ENCODE results near the gene CACTIN. TPM values are rescaled to one million over a fixed set of nuclear protein-coding genes. Genes with fewer than 3 reads are reported as not detected.

CACTIN gene
- total and polyA plus RNA-seq, 2 of the 8 experiments (the other 6 are each of a cell fraction or from before 2014, with no cell fraction given): 25.8 to 29.9 TPM

GRCh38 chr19:3653865-3654513 lies 27.4 kb upstream of the CACTIN start:
- no peaks in the 10 kb centered on the region for H3K23me2 ChIP-seq (ENCODE audit: low read depth, low read length)
- H4K8ac ChIP-seq (ENCODE audit: extremely low read depth, insufficient read depth, low read length): no peak overlapping the region
- no peak overlapping the region for H3K27ac ChIP-seq (ENCODE audit: low read depth, low read length)
- CTCF ChIA-PET (ENCODE audit: partially characterized antibody): interaction anchor here (0.6 to 3.9 kb wide), 19 partner anchors 8 to 227 kb away, joined by 3 to 25 read pairs (median 4); partner anchors contain the start of genes MFSD12 and TEKTIP1
- no peak overlapping the region for H4K91ac ChIP-seq (replicated peaks; ENCODE audit: insufficient read length, low read length)
- no peak overlapping the region for H3K4ac ChIP-seq (replicated peaks; ENCODE audit: insufficient read length, low read depth, low read length)
- no peak for FAIRE-seq
- no peak overlapping the region for H3K4me2 ChIP-seq (ENCODE audit: insufficient read depth in 1 of 2, low read depth in 2 of 2, low read length in 2 of 2)
- H2BK12ac ChIP-seq (ENCODE audit: low read depth, low read length): no peak overlapping the region
- no peak overlapping the region for H3K56ac ChIP-seq (replicated peaks; ENCODE audit: insufficient read length, low read depth, low read length)
- H3K23ac ChIP-seq (ENCODE audit: insufficient read length): no peak overlapping the region
- no peak for TF ChIP-seq MAX (IDR thresholded peaks at IDR 0.05)
- TF ChIP-seq SUZ12 (IDR thresholded peaks at IDR 0.05; ENCODE audit: low read length): no peak
- peak; percentile 28 to 41; a peak in 3 of 4 replicates for TF ChIP-seq RAD21 (IDR thresholded peaks at IDR 0.05 in 1 of 2, conservative IDR thresholded peaks at IDR 0.05 in 1 of 2; ENCODE audit: low read depth in 2 of 2, low read length in 2 of 2)
- TF ChIP-seq CTCF (IDR thresholded peaks at IDR 0.05; ENCODE audit: control extremely low read depth in 1 of 3, insufficient read depth in 1 of 3, low read depth in 1 of 3, low read length in 3 of 3): peak; percentile 26 to 50 (median 38)
- TF ChIP-seq POU5F1 (IDR thresholded peaks at IDR 0.05; ENCODE audit: low read depth, low read length): no peak
- POLR2A ChIA-PET (ENCODE audit: partially characterized antibody): interaction anchor here (0.6 kb wide), 3 partner anchors 18 to 133 kb away, joined by 3 to 4 read pairs (median 4); no protein-coding TSS in a partner anchor
- H2BK20ac ChIP-seq (ENCODE audit: low read length): no peak overlapping the region
- no peak overlapping the region for H4K5ac ChIP-seq (ENCODE audit: insufficient read length, low read depth, low read length)
- whole genome bisulfite sequencing, 2 experiments (ENCODE audit: extremely low coverage in 1 of 2, insufficient coverage in 1 of 2, insufficient read length in 1 of 2, insufficient replicate concordance in 2 of 2, low coverage in 1 of 2, low lambda C conversion rate in 2 of 2, missing lambda C conversion rate in 1 of 2): 93% methylated on average over 20 of the region's 20 CpGs; no CpG with 5 or more reads in 1 of the 2 experiments
- no peaks in the 10 kb centered on the region for H3K79me2 ChIP-seq (ENCODE audit: control insufficient read depth in 1 of 2, insufficient read depth in 2 of 2, low read length in 2 of 2)
- no peak overlapping the region for H2BK5ac ChIP-seq (ENCODE audit: low read depth, low read length)
- no peak overlapping the region for H3K18ac ChIP-seq (ENCODE audit: extremely low read depth, low read length)
- no peaks in the 10 kb centered on the region for H3K9me3 ChIP-seq (ENCODE audit: insufficient read depth in 2 of 2, low read depth in 1 of 2, low read length in 1 of 2)
- no peak overlapping the region for H2AK5ac ChIP-seq (ENCODE audit: low read depth, low read length)
- H2AFZ ChIP-seq (ENCODE audit: low read length): no peak overlapping the region
- no peak overlapping the region for H3K14ac ChIP-seq (ENCODE audit: insufficient read length)
- peaks cover 3 to 16% of the 10 kb centered on the region in 2 experiments for H4K20me1 ChIP-seq (replicated peaks in 1 of 2; ENCODE audit: control insufficient read depth in 1 of 2, insufficient read depth in 2 of 2, low read length in 2 of 2)
- H3K27me3 ChIP-seq (replicated peaks in 1 of 4; ENCODE audit: control insufficient read depth in 3 of 4, extremely low read depth in 1 of 4, insufficient read depth in 3 of 4, low read length in 3 of 4): no peaks in the 10 kb centered on the region
- DNase-seq (ENCODE audit: low read depth in 1 of 2, low spot score in 2 of 2): peak in 1 of 2 experiments; percentile 57
- no peak overlapping the region for H2BK120ac ChIP-seq (replicated peaks; ENCODE audit: low read depth, low read length)
- H3K4me1 ChIP-seq (replicated peaks in 1 of 4; ENCODE audit: control insufficient read depth in 3 of 4, insufficient read depth in 4 of 4, low read length in 3 of 4): no peaks in the 10 kb centered on the region
- H3K9ac ChIP-seq (replicated peaks in 1 of 4; ENCODE audit: extremely low read depth in 1 of 4, low read depth in 3 of 4, low read length in 3 of 4): no peak overlapping the region
- no peak overlapping the region for H3K4me3 ChIP-seq (ENCODE audit: extremely low read depth in 1 of 4, insufficient read depth in 2 of 4, low read depth in 3 of 4, low read length in 4 of 4)
- H3K79me1 ChIP-seq (ENCODE audit: low read depth, low read length): no peaks in the 10 kb centered on the region
- peaks cover 0 to 25% (median 7%) of the 10 kb centered on the region in 4 experiments; a peak in 5 of 8 replicates for H3K36me3 ChIP-seq (ENCODE audit: control insufficient read depth in 2 of 4, insufficient read depth in 4 of 4, low read length in 3 of 4)
- H2BK15ac ChIP-seq (ENCODE audit: low read length): no peak overlapping the region
